Right renal pelvis (tissue), 4 donors: Measurements from ENCODE around the gene PPM1F. TPM values are rescaled to one million over a fixed set of nuclear protein-coding genes. Genes with fewer than 3 reads are reported as not detected.

ENCODE experiments used
- DNase-seq, 4 donors: peaks; one replicate each; pipeline ENCODE4 v3.0.0-alpha.2; 2013; ENCODE audit warnings: low read depth in 4 of 4, low spot score in 3 of 4, missing footprints in 1 of 4
- polyA plus RNA-seq, 4 donors: library from polyadenylated mRNA; unstranded; fragments of 120-200 nt; gene quantifications; one replicate each; pipeline ENCODE4 v1.2.1, GENCODE V29; 2013; ENCODE audit not compliant: insufficient read length in 4 of 4

Gene PPM1F
- polyA plus RNA-seq, 4 donors: 37.8 to 42.6 (median 39.1) TPM

GRCh38 chr22:21961886-21962654, 9.4 kb upstream of the PPM1F start:
- no peak for DNase-seq

DNA sequence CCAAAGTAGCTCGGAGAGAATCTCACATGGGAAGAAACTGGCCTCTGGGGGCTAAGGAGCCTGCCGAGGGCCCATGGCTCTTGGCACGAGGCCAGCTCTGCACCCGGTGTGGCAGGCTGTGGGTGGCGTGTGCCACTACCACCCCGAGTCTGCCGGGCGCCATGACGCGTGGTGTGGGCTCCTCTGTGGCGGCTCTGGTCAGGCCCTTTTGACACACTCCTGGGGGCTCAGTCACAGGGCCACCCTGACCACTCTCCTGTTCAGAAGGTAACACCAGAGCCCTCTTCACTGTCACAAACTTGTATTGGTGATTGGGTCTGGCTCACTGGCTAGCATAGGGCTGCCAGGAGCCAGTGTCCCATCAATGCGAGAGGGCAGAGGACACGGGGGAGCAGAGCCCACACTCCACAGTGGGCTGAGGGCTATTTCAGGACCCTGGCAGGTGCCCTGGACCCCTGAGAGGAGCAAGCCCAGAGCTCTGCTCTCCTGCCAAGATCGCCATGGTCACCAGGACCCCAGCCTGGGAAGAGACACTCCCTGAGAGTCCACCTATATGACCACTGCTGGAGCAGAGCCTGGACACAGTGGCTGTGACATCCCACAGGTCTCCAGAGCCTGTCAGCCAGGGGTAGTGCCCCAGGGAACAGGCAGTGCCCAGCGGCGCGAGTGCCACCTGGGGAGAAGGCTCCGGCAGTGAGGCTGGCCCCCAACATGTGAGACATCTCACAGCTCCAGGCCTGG, 8.6 kb upstream of the PPM1F start:
- DNase-seq: no peak

- DNase-seq: no peak
Measured at GRCh38 chr22:21960200-21961126, 7.8 kb upstream of the PPM1F start.

GRCh38 chr22:21959274-21960074, 6.8 kb upstream of the PPM1F start:
- DNase-seq: no peak

- no peak for DNase-seq
Measured at GRCh38 chr22:21958360-21959273, 6.0 kb upstream of the PPM1F start.

DNA sequence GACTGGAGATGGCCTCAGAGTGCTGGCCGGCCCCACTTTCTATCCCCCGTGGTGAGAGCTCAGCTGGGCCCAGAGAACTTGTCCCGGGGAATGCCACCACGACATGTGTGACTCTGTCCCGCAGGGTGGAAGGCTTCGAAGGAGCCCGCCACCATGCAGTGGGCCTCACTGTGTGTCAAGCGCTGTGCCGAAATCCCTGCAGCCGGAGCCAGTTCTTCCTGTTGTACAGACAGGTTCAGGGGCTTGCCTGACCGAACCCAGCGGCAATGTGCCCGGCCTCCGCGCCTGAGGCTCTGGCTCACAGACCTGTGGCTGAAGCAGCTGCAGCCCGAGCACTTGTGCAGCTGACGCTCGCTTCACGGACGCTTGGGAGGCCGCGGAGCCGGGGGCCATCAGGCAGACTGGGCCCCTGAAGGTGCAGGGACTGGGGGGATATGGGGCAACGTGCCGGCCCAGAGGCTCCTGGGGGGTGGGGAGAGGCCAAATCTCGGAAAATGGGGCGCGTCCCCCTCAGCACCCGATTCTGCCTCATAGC, 650 bp downstream of the PPM1F start:
- peak in 1 of 4 donors; percentile 20 for DNase-seq

DNA sequence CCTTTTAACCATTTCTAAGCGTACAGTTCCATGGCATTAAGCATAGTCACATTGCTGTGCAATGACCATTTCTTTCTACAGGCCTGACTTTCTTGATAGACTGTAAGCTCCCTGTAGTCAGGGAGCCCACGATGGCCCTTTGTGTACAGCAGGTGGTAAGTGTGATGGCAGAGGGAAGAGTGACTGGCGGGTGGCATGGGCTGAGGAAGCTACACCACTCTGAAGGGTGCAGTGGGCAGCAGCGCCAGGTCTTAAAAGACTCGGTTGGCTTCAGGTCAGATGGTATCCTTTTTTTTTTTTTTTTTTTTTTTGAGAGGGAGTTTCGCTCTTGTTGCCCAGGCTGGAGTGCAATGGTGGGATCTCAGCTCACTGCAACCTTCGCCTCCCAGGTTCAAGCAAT, 1.6 kb downstream of the PPM1F start:
- no peak for DNase-seq

DNA sequence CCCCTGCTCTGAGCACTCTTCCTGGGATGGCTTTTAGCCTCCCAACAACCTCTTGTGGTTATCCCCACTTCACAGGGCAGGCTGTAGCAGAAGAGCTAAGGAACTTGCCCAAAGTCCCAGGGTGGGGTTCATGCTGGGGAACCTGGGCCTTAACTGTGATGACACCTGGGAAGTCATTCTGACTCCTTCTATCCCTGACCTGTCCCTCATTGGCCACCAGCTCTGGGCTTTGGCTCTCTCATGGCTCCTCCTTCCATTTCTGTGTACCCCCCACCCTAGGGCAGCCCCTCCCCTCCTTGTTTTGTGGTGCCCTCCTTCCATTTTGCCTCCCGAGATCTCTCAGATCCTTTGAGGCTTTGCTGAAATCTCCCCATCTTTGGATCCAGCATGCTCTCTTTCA, 2.7 kb downstream of the PPM1F start:
- DNase-seq: no peak

GRCh38 chr22:21949569-21949918, 3.1 kb downstream of the PPM1F start:
- DNase-seq: no peak

DNA sequence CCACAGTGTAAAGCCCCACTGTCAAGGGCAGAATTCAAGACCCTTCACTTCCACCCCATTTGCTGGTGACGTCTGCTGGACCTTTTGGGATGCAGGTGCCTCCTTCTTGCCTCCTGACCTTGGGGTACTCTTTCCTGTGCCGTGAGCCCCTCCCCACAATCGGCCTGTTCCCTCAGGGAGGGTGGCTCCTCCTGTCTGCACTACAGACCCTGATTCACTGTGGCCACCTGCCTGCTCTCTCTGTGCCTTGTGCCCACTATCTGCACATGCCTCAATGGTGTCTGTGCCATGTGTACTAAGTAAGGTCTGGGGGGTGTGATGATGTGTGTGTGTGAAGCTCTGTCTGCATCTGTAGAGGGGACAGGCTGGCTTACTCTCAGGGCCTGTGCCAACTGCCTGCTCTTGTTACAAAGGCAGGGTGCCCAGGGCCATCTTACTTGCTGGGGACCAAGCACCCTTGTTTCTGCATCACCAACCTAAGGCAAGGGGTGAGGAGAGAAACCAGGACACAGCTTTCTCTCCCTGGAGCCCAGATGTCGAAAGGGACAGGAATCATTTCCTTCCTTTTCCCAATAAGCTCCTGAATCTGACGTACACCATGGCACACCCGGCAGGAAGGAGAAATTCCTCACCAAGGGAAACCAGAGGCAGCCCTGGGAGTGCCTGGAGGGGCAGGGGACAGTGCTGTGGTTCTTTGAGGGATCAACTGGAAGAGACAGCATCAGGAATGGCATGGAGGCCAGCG, 3.7 kb downstream of the PPM1F start:
- DNase-seq: no peak

- DNase-seq: no peak
Measured at GRCh38 chr22:21948390-21948789, 4.3 kb downstream of the PPM1F start.

DNA sequence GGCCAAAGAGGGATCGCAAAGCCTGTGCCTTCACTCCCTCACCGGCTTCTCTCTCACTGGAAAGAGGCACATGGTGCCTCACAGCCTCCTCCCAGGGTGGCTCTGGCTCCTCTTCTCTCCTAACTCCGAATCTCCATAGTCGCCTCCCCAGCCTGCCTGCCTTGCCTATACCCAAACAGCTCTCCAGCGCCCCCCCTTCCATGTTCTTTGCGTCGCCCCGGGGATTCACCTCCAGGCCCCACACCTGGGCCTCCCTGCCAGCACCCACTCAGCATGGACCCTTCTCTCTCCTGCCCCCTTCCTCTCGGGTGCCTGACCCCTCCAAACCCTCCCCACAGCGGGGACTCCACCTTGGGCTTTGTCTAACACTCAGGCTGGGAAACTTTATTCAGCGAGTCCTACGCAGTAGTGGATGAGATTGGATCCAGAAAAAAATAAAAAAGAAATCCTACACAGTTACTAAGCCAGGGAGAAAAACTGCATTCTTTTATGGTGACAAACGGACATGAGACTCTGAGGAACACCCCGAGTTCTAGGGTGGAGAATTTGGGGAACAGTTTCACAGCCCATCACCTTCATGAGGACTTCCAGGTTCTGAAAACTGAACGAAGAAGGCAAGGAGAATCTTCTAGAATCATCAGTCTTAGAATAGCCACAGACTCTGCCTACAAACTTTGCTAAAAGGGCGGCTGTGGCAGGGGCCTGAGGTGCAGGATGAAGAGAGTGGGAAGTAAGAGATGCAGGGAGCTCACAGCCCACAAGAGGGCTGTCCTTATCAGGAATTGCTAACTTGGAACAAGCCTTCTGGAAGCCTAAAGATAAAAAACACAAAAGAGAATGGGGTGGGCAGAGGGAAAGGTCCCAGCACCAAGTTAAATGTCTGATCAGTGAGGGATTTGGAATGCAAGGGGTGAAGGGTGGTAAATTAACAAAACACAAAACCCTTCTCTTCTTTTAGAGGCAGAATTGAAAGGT, 5.3 kb downstream of the PPM1F start:
- no peak for DNase-seq

DNA sequence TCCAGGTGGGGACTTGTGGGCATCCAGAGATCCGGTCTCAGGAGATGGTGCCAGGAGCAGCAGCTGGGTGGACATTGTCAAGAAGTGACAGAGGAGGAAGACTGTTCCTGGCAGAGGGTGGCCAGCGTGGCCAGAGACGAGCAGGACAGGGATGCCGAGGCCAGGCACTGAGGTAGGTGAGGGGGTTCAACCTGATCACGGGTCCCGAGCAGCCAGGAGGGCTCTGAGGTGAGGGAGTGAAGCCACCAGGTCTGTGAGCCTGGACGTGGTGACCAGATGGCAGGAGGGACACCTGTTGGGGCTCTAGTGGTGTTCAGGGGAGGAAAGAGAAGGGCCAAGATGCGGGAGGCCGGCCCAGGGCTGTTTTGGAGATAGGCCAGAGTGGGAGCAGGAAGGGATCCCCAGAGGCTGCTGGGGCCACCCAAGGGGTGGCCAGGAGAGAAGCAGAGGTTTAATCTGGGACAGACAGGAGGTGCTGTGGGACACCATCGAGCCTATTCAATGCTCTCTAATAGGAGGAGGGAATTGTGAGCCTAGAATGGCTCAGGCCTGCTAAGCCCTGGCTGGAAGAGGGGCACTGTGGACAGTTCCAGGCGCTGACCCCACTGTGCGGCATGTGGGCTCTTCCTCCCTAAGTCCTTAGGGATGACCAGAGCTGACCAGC, 6.3 kb downstream of the PPM1F start:
- DNase-seq: no peak

DNA sequence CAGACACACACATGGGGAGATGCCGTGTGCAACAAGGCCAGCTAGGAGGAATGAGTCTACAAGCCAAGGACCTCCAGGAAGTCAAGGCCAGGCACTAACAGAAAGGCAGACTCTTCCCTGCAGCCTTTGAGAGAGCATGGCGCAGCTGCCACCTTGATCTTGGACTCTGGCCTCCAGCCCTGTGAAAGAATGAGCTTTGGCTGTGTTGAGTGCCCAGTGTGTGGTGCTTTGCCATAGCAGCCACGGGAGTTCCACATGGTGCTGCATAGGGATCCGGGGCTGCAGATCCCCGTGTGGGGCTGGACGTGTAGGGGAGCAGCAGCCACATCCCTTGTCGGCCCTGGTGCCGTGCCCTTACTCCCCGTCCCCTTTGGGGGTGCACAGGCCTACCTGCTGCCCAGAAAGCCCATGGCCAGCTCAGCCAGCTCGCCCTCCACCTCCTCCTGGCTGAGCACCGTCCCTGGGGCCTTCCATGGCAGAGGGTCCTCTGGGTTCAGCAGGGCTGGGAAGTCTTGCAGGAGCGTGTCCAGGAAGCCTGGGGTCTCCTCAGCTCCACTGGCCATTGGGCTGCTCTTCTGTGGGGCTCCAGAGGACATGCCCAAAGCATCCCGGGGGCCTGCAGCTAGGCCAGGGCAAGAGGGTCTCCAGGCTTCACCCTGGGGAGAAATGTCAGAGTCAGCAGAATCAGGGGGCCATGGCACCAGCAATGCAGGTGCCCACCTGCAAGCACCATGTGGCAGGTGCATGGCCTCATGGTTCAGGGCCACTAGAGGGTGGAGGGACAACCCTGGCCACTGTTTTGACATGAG, 7.0 kb downstream of the PPM1F start:
- DNase-seq: no peak

- no peak for DNase-seq
Measured at GRCh38 chr22:21944871-21945270, 7.8 kb downstream of the PPM1F start.
